NCI-H2227 (cell line): ENCODE results near the gene RRH.
"Not testable (repeated sequence)": the region's sequence is repeated elsewhere in the genome, so short reads cannot be mapped to it uniquely, and the experiment has no call there.

Source experiments
- DNase-seq: peaks from one replicate; lab custom pipeline; 2025; ENCODE audit not compliant: unreplicated experiment; lab: John Stamatoyannopoulos, UW

Gene RRH

DNA sequence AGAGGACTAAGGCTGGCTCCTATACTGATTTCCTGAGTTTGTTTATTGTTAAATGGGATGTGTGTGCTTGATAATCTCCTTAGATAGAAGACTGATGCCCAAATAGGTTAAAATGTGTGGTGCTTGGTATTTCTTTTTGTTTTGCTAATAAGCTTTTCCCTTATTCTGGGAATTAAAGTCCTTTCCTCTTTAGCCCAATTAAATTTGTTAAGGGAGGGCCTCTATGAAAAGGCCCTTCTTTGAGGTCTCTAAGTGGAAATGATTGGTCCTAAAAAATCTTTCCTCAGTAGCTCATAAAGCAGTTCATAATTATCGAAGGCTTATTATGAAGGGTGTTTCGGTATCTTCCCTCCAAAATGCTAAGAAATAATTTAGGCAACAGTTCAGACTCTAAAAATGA lies at the start of gene RRH:
Gene RRH, plus strand, starts transcription at position 301 of the 400 bp plus-strand sequence. Its CDS starts 56 bp downstream, at position 357.
- no peak for DNase-seq

- not testable (repeated sequence) for DNase-seq
Observed at GRCh38 chr4:109782092-109782491, 45.7 kb upstream of the RRH start.

DNA sequence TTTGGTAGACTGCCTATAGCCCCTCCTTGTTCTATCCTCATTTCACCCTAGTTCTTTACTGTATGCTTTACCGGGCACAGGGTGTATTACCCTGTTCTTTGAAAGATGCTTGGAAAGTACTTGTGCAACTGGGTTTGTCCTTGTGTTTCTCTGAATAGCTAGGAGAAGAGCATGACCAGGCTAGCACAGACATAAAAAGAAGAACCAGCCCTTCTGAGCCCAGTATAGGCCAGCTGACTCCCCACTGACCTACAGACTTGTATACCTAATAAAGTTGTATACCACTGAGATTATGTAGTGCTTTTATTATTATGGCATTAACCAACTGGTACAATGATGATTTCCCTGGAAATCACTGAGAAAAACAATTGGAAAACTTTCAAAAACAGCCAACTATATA lies 40.9 kb upstream of the RRH start:
- DNase-seq, result no peak

- no peak for DNase-seq
Observed at GRCh38 chr4:109787807-109788206, 40.0 kb upstream of the RRH start.

DNA sequence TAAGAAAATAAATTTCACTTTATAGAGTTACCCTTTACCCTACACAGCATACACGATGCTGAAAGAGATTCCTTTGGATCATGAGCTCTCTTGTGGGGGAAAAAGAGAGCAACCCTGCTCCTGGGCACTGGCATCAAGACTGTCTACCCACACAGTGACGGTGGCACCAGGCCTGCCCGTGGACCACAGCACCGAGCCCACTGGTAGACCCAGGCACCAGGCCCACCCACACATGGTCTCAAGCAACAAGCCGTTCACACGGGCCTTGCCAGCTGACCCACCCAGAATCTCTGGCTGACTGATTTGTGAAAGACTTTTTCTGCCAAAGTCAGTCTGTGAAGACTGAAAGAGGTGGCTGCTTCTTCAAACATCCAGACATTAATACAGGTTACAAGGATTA lies 32.7 kb upstream of the RRH start:
- no peak for DNase-seq

GRCh38 chr4:109798866-109799265 lies 28.9 kb upstream of the RRH start:
- no peak for DNase-seq

- DNase-seq, result peak; percentile 1
Observed at GRCh38 chr4:109801099-109801789, 26.5 kb upstream of the RRH start.

GRCh38 chr4:109801895-109802319 lies 25.9 kb upstream of the RRH start, which contains the start of gene CFI:
CFI (minus strand) TSS chr4:109801999; CDS start chr4:109801971, 28 bp downstream.
- peak; percentile 38 for DNase-seq

DNA sequence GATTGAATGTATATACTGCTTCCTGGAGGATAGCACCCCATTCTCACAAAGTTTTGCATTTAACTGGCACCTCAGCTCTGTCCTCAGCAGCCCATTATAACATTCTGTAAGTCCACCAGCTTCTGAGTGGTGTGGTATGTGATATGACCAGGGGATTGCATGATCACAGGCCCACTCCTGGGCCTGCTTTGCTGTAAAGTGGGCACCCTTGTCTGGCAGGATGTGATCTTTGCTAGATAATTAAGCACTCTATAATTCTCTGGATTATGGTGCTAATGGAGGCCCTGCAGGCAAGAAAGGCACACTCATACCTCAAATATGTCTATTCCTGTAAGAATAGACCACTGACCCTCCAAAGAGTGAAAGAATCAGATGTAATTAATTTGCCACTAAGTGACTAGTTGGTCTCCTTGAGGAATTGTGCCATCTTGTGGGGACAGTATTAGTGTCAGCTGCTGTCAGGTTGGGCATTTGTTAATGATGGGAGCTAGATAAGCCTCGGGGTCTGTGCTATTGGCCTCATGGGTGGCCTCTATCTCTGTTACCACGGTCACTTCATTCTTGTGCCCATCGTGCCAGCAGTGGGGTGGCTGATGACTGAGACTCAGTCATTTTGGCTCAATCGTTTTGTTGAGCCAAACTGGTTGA lies 23.7 kb upstream of the RRH start:
- peak; percentile 20 for DNase-seq

DNA sequence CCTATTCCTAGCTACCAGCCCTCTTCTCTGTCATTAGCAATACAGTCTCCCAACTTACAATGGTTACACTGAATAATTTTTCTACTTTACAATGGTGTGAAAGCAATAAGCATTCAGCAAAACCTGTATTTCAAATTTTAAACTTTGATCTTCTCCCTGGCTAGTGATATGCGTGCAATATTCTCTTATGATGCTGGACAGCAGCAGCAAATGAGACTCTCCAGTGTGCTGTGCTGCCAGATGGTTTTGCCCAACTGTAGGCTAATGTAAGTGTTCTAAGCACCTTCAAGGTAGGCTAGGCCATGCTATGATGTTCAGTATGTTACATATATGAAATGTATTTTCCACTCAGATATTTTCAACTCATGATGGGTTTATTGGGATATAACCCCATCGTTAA lies 18.1 kb upstream of the RRH start:
- DNase-seq, result no peak

GRCh38 chr4:109810552-109811387 lies 17.0 kb upstream of the RRH start:
- DNase-seq, result no peak

GRCh38 chr4:109811707-109812106 lies 16.1 kb upstream of the RRH start:
- no peak for DNase-seq

DNA sequence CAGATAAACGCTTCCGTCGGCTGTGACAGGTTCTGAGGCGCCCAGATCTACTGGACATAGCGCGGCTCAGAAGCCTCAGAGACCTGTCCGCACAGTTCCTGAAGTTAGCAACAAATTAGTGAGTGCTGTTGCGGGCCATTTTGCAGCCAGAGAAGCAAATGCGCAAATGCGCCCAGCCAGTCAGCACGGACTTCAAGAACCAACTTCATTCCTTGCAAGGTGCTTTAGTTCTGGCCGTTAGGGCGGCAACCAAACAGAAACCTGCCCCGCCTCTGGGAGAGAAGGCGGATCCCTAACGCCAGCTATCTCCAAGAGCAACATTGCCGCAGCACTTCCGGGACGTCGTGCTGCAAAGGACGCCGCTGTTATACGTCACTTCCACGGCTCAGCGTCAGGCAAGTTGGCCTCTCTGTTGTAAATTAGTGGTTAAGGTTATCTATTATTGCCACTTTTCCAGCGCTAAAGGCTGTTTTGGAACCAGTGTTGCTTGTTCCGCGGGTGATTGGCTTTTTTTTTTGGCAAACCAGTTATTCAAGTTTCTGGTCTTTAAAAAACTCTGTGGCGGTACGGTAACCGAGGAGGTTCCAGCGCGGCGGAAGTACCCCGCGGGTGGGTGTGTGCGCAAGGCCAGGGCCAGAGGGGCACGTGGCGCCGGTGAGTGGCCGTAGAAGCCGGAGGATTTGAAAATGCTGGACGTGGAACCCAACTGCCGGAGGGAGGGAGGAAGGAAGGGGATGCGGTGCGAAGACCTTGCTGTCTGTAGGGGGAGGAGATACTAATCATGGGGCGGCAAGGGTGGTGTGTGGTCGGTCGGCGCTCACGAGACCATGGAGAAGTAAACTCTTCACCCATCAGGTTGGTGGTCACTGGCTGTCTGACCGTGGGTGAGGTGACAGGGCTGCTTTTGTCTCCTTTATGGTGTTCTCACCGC lies 12.4 kb upstream of the RRH start, which contains the start of gene GAR1:
Gene GAR1, plus strand, starts transcription at position 612 of the 931 bp plus-strand sequence. CDS start 403 bp downstream, outside the sequence.
- DNase-seq, result peak; percentile 91

GRCh38 chr4:109816082-109816442 lies 11.7 kb upstream of the RRH start:
- DNase-seq, result no peak

DNA sequence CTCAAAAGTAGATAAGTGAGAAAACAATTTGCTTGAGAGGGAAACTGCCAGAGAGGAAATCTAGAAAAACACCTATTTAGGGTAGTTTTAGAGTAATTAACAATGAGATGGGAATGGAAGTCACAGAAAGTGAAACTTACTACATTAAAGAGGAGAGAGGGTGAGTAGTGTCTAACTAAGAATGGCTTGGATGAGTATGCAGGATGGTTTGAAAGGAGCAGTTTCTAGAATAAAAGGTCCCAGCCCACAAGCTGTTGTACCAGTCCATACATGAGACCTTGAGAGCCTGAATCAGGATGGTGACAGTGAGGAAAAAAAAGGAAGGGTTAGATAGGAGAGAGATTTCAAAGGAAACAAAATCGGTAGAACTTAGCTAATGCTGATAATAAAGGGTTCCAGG lies 10.9 kb upstream of the RRH start:
- DNase-seq, result no peak

DNA sequence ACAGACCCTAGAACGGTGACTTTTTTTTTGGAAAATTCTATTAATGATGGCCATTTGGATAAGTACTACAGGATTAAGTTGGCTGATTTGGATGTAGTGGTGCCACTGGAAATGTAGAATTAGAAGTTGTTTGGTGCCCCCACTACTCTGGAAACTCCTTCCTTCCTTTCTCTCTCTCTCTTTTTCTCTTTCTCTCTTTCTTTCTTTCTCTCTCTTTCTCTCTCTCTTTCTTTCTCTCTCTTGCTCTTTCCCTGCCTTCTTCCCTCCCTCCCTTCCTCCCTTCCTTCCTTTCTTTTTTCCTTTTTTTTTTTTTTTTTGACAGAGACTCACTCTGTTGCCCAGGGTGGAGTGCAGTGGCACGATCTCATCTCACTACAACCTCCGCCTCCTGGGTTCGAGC lies 9.5 kb upstream of the RRH start:
- DNase-seq, result no peak

DNA sequence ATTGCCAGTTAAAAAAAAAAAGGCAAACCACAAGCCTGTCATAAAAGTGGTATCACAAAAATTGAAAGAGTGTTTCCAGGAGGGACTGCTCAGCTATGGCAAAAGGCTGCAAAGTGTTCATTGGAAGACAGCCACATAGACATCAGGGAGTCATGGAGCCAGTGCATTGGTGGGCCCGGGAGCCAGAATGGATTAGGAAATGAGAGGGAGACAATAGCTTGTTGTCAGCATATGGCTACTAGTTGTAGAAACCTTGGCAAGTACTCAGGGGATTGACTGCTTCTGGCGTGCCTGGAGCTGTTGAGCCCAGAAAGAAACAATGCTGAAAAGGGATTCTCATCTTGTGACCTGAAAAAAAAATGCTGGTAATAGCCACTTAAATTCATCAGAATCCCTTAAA lies 7.2 kb upstream of the RRH start:
- DNase-seq, result no peak

DNA sequence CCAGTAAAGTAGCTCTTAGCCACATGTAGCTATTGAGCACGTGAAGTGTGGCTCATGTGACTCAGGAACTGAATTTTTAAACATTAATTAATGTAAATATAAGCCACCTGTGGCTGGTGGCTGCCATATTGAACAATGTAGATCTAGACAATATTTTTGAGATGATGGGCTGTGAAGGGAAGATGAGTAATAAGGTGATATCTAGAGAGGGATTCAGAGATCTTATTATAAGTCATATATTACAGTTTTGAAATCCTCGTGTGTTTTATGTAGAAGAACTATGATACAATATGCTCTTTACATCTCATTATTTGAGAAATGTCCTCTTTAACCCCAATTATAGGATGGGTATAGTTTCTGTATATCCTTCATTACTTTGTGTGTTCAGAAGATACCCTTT lies 6.6 kb upstream of the RRH start:
- DNase-seq, result no peak

DNA sequence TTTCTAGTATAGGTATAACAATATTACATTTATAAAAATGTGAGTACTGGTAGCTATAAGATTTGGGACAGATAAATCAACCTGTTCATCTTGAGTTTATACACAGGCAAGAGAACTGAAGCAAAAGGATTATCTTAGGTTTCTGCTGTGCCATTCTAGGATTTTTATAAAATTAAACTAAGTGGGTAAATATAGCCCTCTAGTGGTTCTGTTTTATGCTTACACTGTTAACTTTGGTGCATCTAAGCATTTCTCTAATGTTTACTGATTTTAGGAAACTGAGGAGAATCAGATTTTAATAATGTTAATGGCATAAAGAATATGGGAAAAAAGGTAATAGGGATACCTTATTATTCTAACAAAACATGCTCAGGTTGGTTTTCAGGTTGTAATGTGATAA lies 1.1 kb upstream of the RRH start:
- DNase-seq, result peak; percentile 13

GRCh38 chr4:109833756-109834155 lies 6.0 kb downstream of the RRH start:
- DNase-seq, result no peak

DNA sequence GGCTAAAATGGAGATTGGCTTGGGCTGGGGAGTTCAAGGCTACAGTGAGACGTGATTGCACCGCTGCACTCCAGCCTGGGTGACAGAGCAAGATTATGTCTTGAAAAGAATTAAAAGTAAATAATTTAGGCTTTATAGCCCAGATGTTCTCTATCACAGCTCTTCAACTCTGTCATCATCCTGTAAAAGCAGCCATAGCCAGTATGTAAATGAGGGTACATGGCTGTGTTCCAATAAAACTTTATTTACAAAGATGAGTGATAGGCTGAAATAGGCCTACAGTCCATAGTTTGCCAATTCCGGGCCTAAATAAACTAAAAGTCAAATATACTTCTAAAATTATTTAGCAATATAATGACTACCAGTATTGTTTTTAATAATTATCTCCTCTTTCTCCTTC lies 9.2 kb downstream of the RRH start:
- no peak for DNase-seq
